Loucy (cell line): Measurements from ENCODE around the gene SZT2.

Experiments used
- CTCF ChIP-seq: fragments of 200-600 bp; sonication (generic); conservative IDR thresholded peaks from 2 replicates; pipeline ENCODE4 v1.5.1; 2014; ENCODE audit warnings: mild to moderate bottlenecking, antibody characterized with exemption, low read length
- EZH2phosphoT487 ChIP-seq: fragments of 200-600 bp; IDR thresholded peaks from 2 replicates; pipeline ENCODE4 v1.6.1; 2018; ENCODE audit warnings: antibody characterized with exemption, mild to moderate bottlenecking, moderate library complexity, borderline replicate concordance

GRCh38 chr1:43499898-43500297 lies 110.2 kb downstream of the SZT2 start:
- no peak for TF ChIP-seq CTCF
- no peak for TF ChIP-seq EZH2phosphoT487
